GM12878 (cell line): ENCODE measurements around the gene ZDHHC3. TPM values are rescaled to one million over a fixed set of nuclear protein-coding genes. Genes with fewer than 3 reads are reported as not detected.

Source experiments
- ATAC-seq: fragments of 200-7000 bp; cut with Tn5 transposase; 3 replicates; pipeline ENCODE4 v1.9.1; 2020; ENCODE audit warnings: mild to moderate bottlenecking, moderate library complexity
- BruUV-seq: library from RNA; stranded (reverse); fragments of 400-500 nt; replicated peaks from 2 replicates; lab custom pipeline; 2021; lab: Mats Ljungman, UMichigan
- CTCF ChIA-PET: fragments of 300-600 bp; sonication (Branson Sonifier 250); formaldehyde crosslinking; extraction: SDS; loops from one replicate; lab custom pipeline; 2021; ENCODE audit warnings: inconsistent platforms; lab: Yijun Ruan, JAX
- POLR2A ChIA-PET: fragments of 350-600 bp; formaldehyde crosslinking; extraction: SDS; loops from one replicate; lab custom pipeline; 2021; ENCODE audit warnings: inconsistent platforms; lab: Charles Lee
- RAD21 ChIA-PET: fragments of 300-600 bp; sonication (Branson Sonifier 250); formaldehyde crosslinking; loops from one replicate; lab custom pipeline; 2023; ENCODE audit warnings: antibody characterized with exemption; ENCODE audit not compliant: unreplicated experiment; lab: Charles Lee
- SMC1A ChIA-PET: fragments of 300-600 bp; sonication (Branson Sonifier 250); formaldehyde crosslinking; loops from one replicate; lab custom pipeline; 2023; ENCODE audit not compliant: unreplicated experiment, uncharacterized antibody; lab: Charles Lee
- DNase-seq: peaks from one replicate; pipeline ENCODE4 v3.0.0-alpha.2; 2011; ENCODE audit warnings: low read depth, low spot score
- FAIRE-seq: peaks from 3 replicates; lab custom pipeline; 2011; peaks lifted over from hg19 to GRCh38; lab: Jason Lieb, UNC
- H2AFZ ChIP-seq: 2 replicates; pipeline ENCODE4 v1.6.0; 2011; ENCODE audit warnings: low read depth, low read length, control low read depth; ENCODE audit not compliant: control insufficient read depth
- H3K27ac ChIP-seq: 2 replicates; pipeline ENCODE4 v1.5.1; 2011; ENCODE audit warnings: control low read depth; ENCODE audit not compliant: control insufficient read depth, insufficient read depth
- H3K27me3 ChIP-seq, 2 experiments: replicated peaks in 1 of 2; 2 replicates each; pipeline versions ENCODE4 v1.6.0 to v1.6.1; 2011; ENCODE audit warnings: low read length in 1 of 2; ENCODE audit not compliant: control insufficient read depth in 2 of 2, insufficient read depth in 2 of 2
- H3K36me3 ChIP-seq, 2 experiments: 2 replicates each; pipeline ENCODE4 v1.5.1; 2011; ENCODE audit warnings: low read length in 1 of 2; ENCODE audit not compliant: control insufficient read depth in 2 of 2, insufficient read depth in 2 of 2
- H3K4me1 ChIP-seq: 2 replicates; pipeline ENCODE4 v1.6.1; 2011; ENCODE audit warnings: mild to moderate bottlenecking, low read length, moderate library complexity, mixed read lengths; ENCODE audit not compliant: control insufficient read depth, insufficient read depth
- H3K4me2 ChIP-seq: 2 replicates; pipeline ENCODE4 v1.6.0; 2011; ENCODE audit warnings: control low read depth; ENCODE audit not compliant: control insufficient read depth, insufficient read depth
- H3K4me3 ChIP-seq: fragments of 200-600 bp; sonication (generic); 2 replicates; pipeline ENCODE4 v1.5.1; 2016
- H3K79me2 ChIP-seq: 2 replicates; pipeline ENCODE4 v1.6.0; 2011; ENCODE audit warnings: low read length; ENCODE audit not compliant: control insufficient read depth, insufficient read depth
- H3K9ac ChIP-seq: 2 replicates; pipeline ENCODE4 v1.8.0; 2011; ENCODE audit warnings: low read length, control low read depth, mixed read lengths; ENCODE audit not compliant: control insufficient read depth, insufficient read depth
- H3K9me3 ChIP-seq: replicated peaks from 3 replicates; pipeline ENCODE4 v1.5.1; 2011; ENCODE audit warnings: mild to moderate bottlenecking, low read length; ENCODE audit not compliant: control insufficient read depth, insufficient read depth
- H4K20me1 ChIP-seq: 2 replicates; pipeline ENCODE4 v1.6.0; 2011; ENCODE audit not compliant: control insufficient read depth, insufficient read depth
- ASH2L ChIP-seq: fragments of 300-600, 200-600 bp; sonication (generic); IDR thresholded peaks from 2 replicates; pipeline ENCODE4 v1.6.1; 2017; ENCODE audit warnings: low read depth, mild to moderate bottlenecking, borderline replicate concordance
- BACH1 ChIP-seq: fragments of 450-650 bp; IDR thresholded peaks from 2 replicates; pipeline ENCODE4 v1.6.1; 2017; ENCODE audit warnings: mild to moderate bottlenecking, borderline replicate concordance
- CHD2 ChIP-seq: IDR thresholded peaks from 2 replicates; pipeline ENCODE4 v1.6.1; 2011; ENCODE audit warnings: low read depth, low read length, improper control_type of control experiment, borderline replicate concordance
- ELK1 ChIP-seq: IDR thresholded peaks from 2 replicates; pipeline ENCODE4 v1.6.1; 2012; ENCODE audit warnings: low read depth, low read length, improper control_type of control experiment
- IKZF1 ChIP-seq: fragments of 450-650 bp; conservative IDR thresholded peaks from 2 replicates; pipeline ENCODE4 v1.6.1; 2017; ENCODE audit warnings: antibody characterized with exemption, mild to moderate bottlenecking
- IRF3 ChIP-seq: fragments of 450-650 bp; IDR thresholded peaks from 2 replicates; pipeline ENCODE4 v1.6.1; 2014; ENCODE audit warnings: mild to moderate bottlenecking
- JUND ChIP-seq: IDR thresholded peaks from 2 replicates; pipeline ENCODE4 v1.6.1; 2012; ENCODE audit warnings: low read depth, mild to moderate bottlenecking, low read length, improper control_type of control experiment, moderate library complexity
- MEF2B ChIP-seq: fragments of 450-650 bp; IDR thresholded peaks from 2 replicates; pipeline ENCODE4 v1.6.1; 2018; ENCODE audit warnings: mild to moderate bottlenecking, moderate library complexity; ENCODE audit not compliant: partially characterized antibody, poor library complexity, severe bottlenecking
- MTA2 ChIP-seq: fragments of 450-650 bp; IDR thresholded peaks from 2 replicates; pipeline ENCODE4 v1.6.1; 2016; ENCODE audit warnings: low read depth, mild to moderate bottlenecking, moderate library complexity
- NFXL1 ChIP-seq: fragments of 450-650 bp; IDR thresholded peaks from 2 replicates; pipeline ENCODE4 v1.6.1; 2017; ENCODE audit warnings: antibody characterized with exemption, mild to moderate bottlenecking, borderline replicate concordance
- NFYA ChIP-seq: IDR thresholded peaks from 2 replicates; pipeline ENCODE4 v1.6.1; 2011; ENCODE audit warnings: low read depth, mild to moderate bottlenecking, low read length, improper control_type of control experiment, borderline replicate concordance
- RBBP5 ChIP-seq: fragments of 200-600 bp; sonication (generic); conservative IDR thresholded peaks from 2 replicates; pipeline ENCODE4 v1.6.1; 2016
- SIX5 ChIP-seq: IDR thresholded peaks from 2 replicates; pipeline ENCODE4 v1.6.1; 2011; ENCODE audit warnings: mild to moderate bottlenecking, low read depth, low read length, moderate library complexity; ENCODE audit not compliant: severe bottlenecking
- SMAD5 ChIP-seq: IDR thresholded peaks from 2 replicates; pipeline ENCODE4 v1.6.1; 2016; ENCODE audit warnings: antibody characterized with exemption, low read depth
- ZBTB4 ChIP-seq: fragments of 450-650 bp; formaldehyde crosslinking; IDR thresholded peaks from 2 replicates; pipeline ENCODE4 v1.4.0; 2022; ENCODE audit warnings: mild to moderate bottlenecking, moderate library complexity
- WGBS: methylation state at CpG from one replicate; pipeline ENCODE4 v1.1.6; 2016; ENCODE audit warnings: low lambda C conversion rate; ENCODE audit not compliant: insufficient replicate concordance, insufficient coverage; ENCODE audit errors: missing lambda C conversion rate; 5-methylcytosine and 5-hydroxymethylcytosine counted together
- in situ Hi-C: fragments of 300-500 bp; cut with MboI; formaldehyde crosslinking; loops from 9 replicates; pipeline ENCODE4 v1.14.3; 2018; ENCODE audit warnings: mixed read lengths
- intact Hi-C: fragments of 100-400 bp; cut with micrococcal nuclease; formaldehyde crosslinking; loops from one replicate; pipeline ENCODE4 v1.14.2; 2022; ENCODE audit not compliant: unreplicated experiment
- polyA plus RNA-seq, 11 experiments: library from polyadenylated mRNA; depleted of rRNA in 4 of 11; unstranded in 6 of 11; stranded (reverse) in 5 of 11; fragments of >200 nt; fragmentation: Nextera tagmentation in 4 of 11; fragmentation: Illumina TruSeq in 1 of 11; extraction: Ambion mirVana in 4 of 11; extraction: Trizol in 1 of 11; gene quantifications; 1 replicate in 1 of 11; 2 replicates in 10 of 11; pipeline versions ENCODE4 v1.2.1 to v1.2.3, GENCODE V29; 2011 to 2016; ENCODE audit warnings: inconsistent platforms in 2 of 11, missing spikeins in 2 of 11, low read depth in 1 of 11
- total RNA-seq, 4 experiments: library from RNA; depleted of rRNA in 3 of 4; stranded (reverse); fragments of >200 nt in 3 of 4; fragmentation: Illumina TruSeq in 1 of 4; extraction: Trizol in 1 of 4; gene quantifications; 2 replicates each; pipeline versions ENCODE4 v1.2.1 to v1.2.3, GENCODE V29; 2013 to 2021

Gene ZDHHC3
- total and polyA plus RNA-seq, 10 of the 15 experiments (the other 5 are each of a cell fraction or from before 2014, with no cell fraction given): 6.8 to 79.1 (median 40.8) TPM

GRCh38 chr3:44989636-44990373, 13.8 kb upstream of the ZDHHC3 start (continued):
- TF ChIP-seq ELK1: no peak
- TF ChIP-seq CHD2: no peak

GRCh38 chr3:44989141-44989540, 13.2 kb upstream of the ZDHHC3 start:
- BruUV-seq: no TSS peak
- ChIA-PET RAD21 (no interaction called here), CTCF (interaction anchor here (0.8 to 3.3 kb wide), 3 partner anchors 8 to 14 kb away, joined by 4 to 22 read pairs (median 4); no protein-coding TSS in a partner anchor), SMC1A (interaction anchor here (1.1 to 4.3 kb wide), 2 partner anchors 12 to 22 kb away, joined by 3 to 23 read pairs; partner anchors contain the start of genes EXOSC7 and ZDHHC3), POLR2A (interaction anchor here (0.5 kb wide), 1 partner anchor 511 kb away, joined by 3 read pairs; no protein-coding TSS in a partner anchor)
- H3K4me1 ChIP-seq: peaks cover under 1% of the 10 kb centered on the region; the same call in 1 of the 2 replicates
- H3K36me3 ChIP-seq: peaks cover 14 to 22% of the 10 kb centered on the region in 2 experiments; a peak in 3 of 4 replicates
- peaks cover 14% of the 10 kb centered on the region for H3K79me2 ChIP-seq
- no peak overlapping the region for H3K27ac ChIP-seq
- H4K20me1 ChIP-seq: no peaks in the 10 kb centered on the region
- no peak for ATAC-seq
- 97% methylated on average over 8 of the region's 8 CpGs for WGBS
- H3K4me2 ChIP-seq: no peak overlapping the region
- FAIRE-seq: no peak
- no peak for DNase-seq
- H3K9ac ChIP-seq: no peak overlapping the region
- intact Hi-C loops (no loop called here), in situ Hi-C loops (no loop called here)
- no peak overlapping the region for H2AFZ ChIP-seq
- no peak overlapping the region for H3K4me3 ChIP-seq
- H3K27me3 ChIP-seq: no peaks in the 10 kb centered on the region
- H3K9me3 ChIP-seq: no peaks in the 10 kb centered on the region
- TF ChIP-seq RBBP5 (no peak), ASH2L (no peak), JUND (no peak), ELK1 (no peak), MEF2B (no peak), BACH1 (no peak), SMAD5 (no peak), ZBTB4 (CRISPR knock-in tag) (no peak), MTA2 (no peak), NFXL1 (no peak), NFYA (no peak), IRF3 (no peak), IKZF1 (no peak), SIX5 (no peak)
